ENCODE data around the gene TTC28.
"Not testable (repeated sequence)": the region's sequence is repeated elsewhere in the genome, so short reads cannot be mapped to it uniquely, and the experiment has no call there.

- not testable (repeated sequence) for TF ChIP-seq CTCF, POLR2A (IDR thresholded peaks at IDR 0.05)
These were observed 150.5 kb downstream of the TTC28 start for GRCh38 chr22:28529144-28529543.
